DOHH2 (cell line): Measurements from ENCODE around the gene DNAH1.
A peak's percentile ranks its signal among the peaks of the same experiment; 100 is the strongest.

Experiments
- H3F3A ChIP-seq: fragments of 200-600 bp; sonication (generic), shearing (Covaris generic); 2 replicates; pipeline ENCODE4 v1.6.0; 2016; ENCODE audit warnings: antibody characterized with exemption, mild to moderate bottlenecking; ENCODE audit not compliant: control insufficient read depth, insufficient read depth
- H3K27ac ChIP-seq: fragments of 200-600 bp; sonication (generic); 2 replicates; pipeline ENCODE4 v1.5.1; 2014; ENCODE audit warnings: low read depth, mild to moderate bottlenecking, low read length, moderate library complexity
- H3K27me3 ChIP-seq: fragments of 200-600 bp; sonication (generic); 2 replicates; pipeline ENCODE4 v1.6.1; 2014; ENCODE audit warnings: mild to moderate bottlenecking, low read length, mixed read lengths; ENCODE audit not compliant: control insufficient read depth
- H3K36me3 ChIP-seq: fragments of 200-600 bp; sonication (generic); 2 replicates; pipeline ENCODE4 v1.6.1; 2014; ENCODE audit warnings: mild to moderate bottlenecking, low read length, moderate library complexity, mixed read lengths; ENCODE audit not compliant: control insufficient read depth
- H3K4me1 ChIP-seq: fragments of 200-600 bp; sonication (generic); 2 replicates; pipeline ENCODE4 v1.6.1; 2014; ENCODE audit warnings: mild to moderate bottlenecking, low read length, mixed read lengths; ENCODE audit not compliant: control insufficient read depth
- H3K4me2 ChIP-seq: fragments of 200-600 bp; sonication (generic); 2 replicates; pipeline ENCODE4 v1.6.0; 2014; ENCODE audit warnings: mild to moderate bottlenecking, low read length, moderate library complexity
- H3K4me3 ChIP-seq: fragments of 200-600 bp; sonication (generic); 2 replicates; pipeline ENCODE4 v1.5.1; 2014; ENCODE audit warnings: mild to moderate bottlenecking, low read length, mixed read lengths
- H3K79me2 ChIP-seq: fragments of 200-600 bp; sonication (generic); 2 replicates; pipeline ENCODE4 v1.6.1; 2014; ENCODE audit warnings: mild to moderate bottlenecking, low read length, mixed read lengths; ENCODE audit not compliant: control insufficient read depth
- H3K9me2 ChIP-seq: fragments of 200-600 bp; sonication (generic); replicated peaks from 2 replicates; pipeline ENCODE4 v1.6.1; 2014; ENCODE audit warnings: mild to moderate bottlenecking, low read length, mixed read lengths; ENCODE audit not compliant: control insufficient read depth
- H3K9me3 ChIP-seq: fragments of 200-600 bp; sonication (generic); 2 replicates; pipeline ENCODE4 v1.6.1; 2014; ENCODE audit warnings: antibody characterized with exemption, low read length, mixed read lengths; ENCODE audit not compliant: control insufficient read depth, insufficient read depth
- H4K20me1 ChIP-seq: fragments of 200-600 bp; sonication (generic); 2 replicates; pipeline ENCODE4 v1.6.0; 2014; ENCODE audit warnings: low read depth, mild to moderate bottlenecking, antibody characterized with exemption, low read length, moderate library complexity; ENCODE audit not compliant: control insufficient read depth, insufficient read depth
- CTCF ChIP-seq: fragments of 200-600 bp; sonication (generic); IDR thresholded peaks from one replicate; pipeline ENCODE4 v1.5.1; 2014; ENCODE audit warnings: antibody characterized with exemption, mild to moderate bottlenecking, low read depth, low read length; ENCODE audit not compliant: poor library complexity, severe bottlenecking
- EZH2phosphoT487 ChIP-seq: fragments of 200-600 bp; sonication (generic); IDR thresholded peaks from 2 replicates; pipeline ENCODE4 v1.6.1; 2017; ENCODE audit warnings: borderline replicate concordance, mild to moderate bottlenecking, antibody characterized with exemption, low read length, moderate library complexity, mixed read lengths

Gene DNAH1

GRCh38 chr3:52406231-52406661 lies 90.1 kb downstream of the DNAH1 start:
- Histone ChIP-seq H3K4me2 (no peak overlapping the region), H3K27me3 (no peaks in the 10 kb centered on the region), H4K20me1 (peaks cover 4% of the 10 kb centered on the region; the same call in 1 of the 2 replicates)

GRCh38 chr3:52406791-52407510 lies 90.8 kb downstream of the DNAH1 start:
- Histone ChIP-seq H3K4me1 (peaks cover 22% of the 10 kb centered on the region), H3K27me3 (no peaks in the 10 kb centered on the region), H3K9me2 (no peaks in the 10 kb centered on the region), H3K27ac (no peak overlapping the region), H3K9me3 (no peaks in the 10 kb centered on the region), H3K79me2 (peaks cover 41% of the 10 kb centered on the region), H3K36me3 (peaks cover 73% of the 10 kb centered on the region), H3F3A (peaks cover 7% of the 10 kb centered on the region), H4K20me1 (peaks cover 4% of the 10 kb centered on the region; the same call in 1 of the 2 replicates), H3K4me3 (no peak overlapping the region), H3K4me2 (no peak overlapping the region)
- TF ChIP-seq CTCF (no peak), EZH2phosphoT487 (no peak)

More at GRCh38 chr3:52406231-52406661, 90.1 kb downstream of the DNAH1 start:
- Histone ChIP-seq H3K79me2 (peaks cover 35% of the 10 kb centered on the region), H3K4me3 (no peak overlapping the region), H3K27ac (no peak overlapping the region), H3K4me1 (peaks cover 15% of the 10 kb centered on the region), H3K9me2 (no peaks in the 10 kb centered on the region), H3K9me3 (no peaks in the 10 kb centered on the region), H3F3A (peaks cover 4% of the 10 kb centered on the region), H3K36me3 (peaks cover 80% of the 10 kb centered on the region)
- TF ChIP-seq CTCF (no peak), EZH2phosphoT487 (no peak)

GRCh38 chr3:52407779-52408178 lies 91.7 kb downstream of the DNAH1 start:
- peaks cover 45% of the 10 kb centered on the region for H3K79me2 ChIP-seq
- H3K27ac ChIP-seq = no peak overlapping the region
- peaks cover 4% of the 10 kb centered on the region; the same call in 1 of the 2 replicates for H4K20me1 ChIP-seq
- H3K4me3 ChIP-seq = no peak overlapping the region
- no peak for TF ChIP-seq CTCF
- no peak for TF ChIP-seq EZH2phosphoT487
- H3K9me2 ChIP-seq = no peaks in the 10 kb centered on the region
- no peaks in the 10 kb centered on the region for H3K9me3 ChIP-seq
- no peaks in the 10 kb centered on the region for H3K27me3 ChIP-seq
- H3K4me2 ChIP-seq = peak overlapping the region; percentile 97; the same call in 1 of the 2 replicates
- peaks cover 69% of the 10 kb centered on the region for H3K36me3 ChIP-seq
- H3F3A ChIP-seq = peaks cover 7% of the 10 kb centered on the region
- peaks cover 29% of the 10 kb centered on the region for H3K4me1 ChIP-seq
